RWPE2 (cell line): Measurements from ENCODE around the gene DNAH2.

ENCODE experiments used
- ATAC-seq: fragments of 200-7000 bp; cut with Tn5 transposase; 3 replicates; pipeline ENCODE4 v1.9.1; 2021; ENCODE audit warnings: low read depth
- DNase-seq: peaks from one replicate; pipeline ENCODE4 v3.0.0-alpha.2; 2020; ENCODE audit warnings: low spot score
- H3K27ac ChIP-seq: fragments of 450-650 bp; 2 replicates; pipeline ENCODE4 v1.5.1; 2017; ENCODE audit warnings: mild to moderate bottlenecking; ENCODE audit not compliant: poor library complexity, severe bottlenecking
- H3K27me3 ChIP-seq: fragments of 250-450 bp; sonication (Bioruptor Pico); 2 replicates; pipeline ENCODE4 v1.5.1; 2021; ENCODE audit warnings: mild to moderate bottlenecking, moderate library complexity; ENCODE audit not compliant: insufficient read depth, poor library complexity, severe bottlenecking
- H3K36me3 ChIP-seq: fragments of 250-450 bp; sonication (Bioruptor Pico); 2 replicates; pipeline ENCODE4 v1.5.1; 2020; ENCODE audit warnings: low read depth, mild to moderate bottlenecking, moderate library complexity
- H3K4me1 ChIP-seq: fragments of 250-450 bp; sonication (Bioruptor Pico); 2 replicates; pipeline ENCODE4 v1.5.1; 2021; ENCODE audit warnings: mild to moderate bottlenecking, moderate library complexity; ENCODE audit not compliant: insufficient read depth, poor library complexity, severe bottlenecking
- H3K4me3 ChIP-seq: fragments of 250-450 bp; sonication (Bioruptor Pico); 2 replicates; pipeline ENCODE4 v1.5.1; 2021; ENCODE audit warnings: mild to moderate bottlenecking, moderate library complexity; ENCODE audit not compliant: severe bottlenecking
- H3K9me3 ChIP-seq: fragments of 250-450 bp; sonication (Bioruptor Pico); 2 replicates; pipeline ENCODE4 v1.5.1; 2021; ENCODE audit warnings: mild to moderate bottlenecking, moderate library complexity; ENCODE audit not compliant: severe bottlenecking
- CTCF ChIP-seq: fragments of 450-650 bp; IDR thresholded peaks from one replicate; pipeline ENCODE4 v1.5.1; 2017; ENCODE audit warnings: mild to moderate bottlenecking, moderate library complexity; ENCODE audit not compliant: poor library complexity, severe bottlenecking

Gene DNAH2

GRCh38 chr17:7848739-7849129, 131.2 kb downstream of the DNAH2 start:
- ATAC-seq: no peak
- TF ChIP-seq CTCF: no peak
- H3K27ac ChIP-seq: no peak overlapping the region

GRCh38 chr17:7849130-7849750, 131.7 kb downstream of the DNAH2 start:
- ATAC-seq: no peak
- Histone ChIP-seq H3K4me3 (no peak overlapping the region), H3K27ac (no peak overlapping the region), H3K27me3 (no peaks in the 10 kb centered on the region), H3K4me1 (no peaks in the 10 kb centered on the region), H3K36me3 (peaks cover 59% of the 10 kb centered on the region), H3K9me3 (no peaks in the 10 kb centered on the region)
- no peak for TF ChIP-seq CTCF
- DNase-seq: no peak

More at GRCh38 chr17:7848739-7849129, 131.2 kb downstream of the DNAH2 start:
- Histone ChIP-seq H3K4me3 (no peak overlapping the region), H3K9me3 (no peaks in the 10 kb centered on the region), H3K36me3 (peaks cover 59% of the 10 kb centered on the region), H3K4me1 (no peaks in the 10 kb centered on the region), H3K27me3 (no peaks in the 10 kb centered on the region)
- no peak for DNase-seq

- Histone ChIP-seq H3K4me3 (no peak overlapping the region), H3K9me3 (no peaks in the 10 kb centered on the region), H3K27ac (no peak overlapping the region), H3K27me3 (no peaks in the 10 kb centered on the region), H3K4me1 (no peaks in the 10 kb centered on the region), H3K36me3 (peaks cover 61% of the 10 kb centered on the region)
- TF ChIP-seq CTCF: no peak
- DNase-seq (no peak), ATAC-seq (no peak)
Measured at GRCh38 chr17:7849751-7850504, 132.4 kb downstream of the DNAH2 start.

- ATAC-seq: peak; percentile 5; the same call in 1 of the 3 replicates
- no peaks in the 10 kb centered on the region for H3K9me3 ChIP-seq
- DNase-seq: no peak
- peaks cover 58% of the 10 kb centered on the region for H3K36me3 ChIP-seq
- no peak for TF ChIP-seq CTCF
- H3K27me3 ChIP-seq: no peaks in the 10 kb centered on the region
- H3K4me3 ChIP-seq: no peak overlapping the region
- no peak overlapping the region for H3K27ac ChIP-seq
- H3K4me1 ChIP-seq: no peaks in the 10 kb centered on the region
Measured at GRCh38 chr17:7850701-7851437, 133.3 kb downstream of the DNAH2 start.
